ENCODE results near the gene PSMC3. TPM values are rescaled to one million over a fixed set of nuclear protein-coding genes. Genes with fewer than 3 reads are reported as not detected.

PSMC3 gene
- total RNA-seq, 2 experiments from 2014 or later: 137 to 140 TPM

DNA sequence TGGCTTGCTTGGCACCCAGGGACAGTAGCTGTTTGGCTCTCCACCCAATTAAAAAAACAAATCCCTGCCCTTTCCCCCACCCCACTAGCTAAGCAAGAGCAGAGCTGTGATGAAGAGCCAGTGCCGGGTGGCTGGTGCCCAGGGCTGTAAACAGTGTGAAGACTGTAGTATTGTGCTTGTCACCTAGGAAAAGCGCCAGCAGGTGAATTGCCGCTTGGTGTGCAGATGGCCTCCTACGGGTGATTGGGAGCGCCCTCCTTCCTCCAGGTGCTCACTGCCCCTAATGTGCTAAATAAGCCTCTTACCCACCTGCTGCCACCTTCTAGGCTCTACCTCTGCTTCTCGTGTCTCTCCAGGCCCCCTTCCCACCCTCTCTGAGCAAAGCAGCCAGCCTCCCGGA lies 41.1 kb upstream of the PSMC3 start:
- no peak for ATAC-seq
- peaks cover 6% of the 10 kb centered on the region for H3K4me1 Mint-ChIP-seq (ENCODE audit: low read depth)
- H3K27me3 Mint-ChIP-seq: no peaks in the 10 kb centered on the region
- TF ChIP-seq, protein P1, sequence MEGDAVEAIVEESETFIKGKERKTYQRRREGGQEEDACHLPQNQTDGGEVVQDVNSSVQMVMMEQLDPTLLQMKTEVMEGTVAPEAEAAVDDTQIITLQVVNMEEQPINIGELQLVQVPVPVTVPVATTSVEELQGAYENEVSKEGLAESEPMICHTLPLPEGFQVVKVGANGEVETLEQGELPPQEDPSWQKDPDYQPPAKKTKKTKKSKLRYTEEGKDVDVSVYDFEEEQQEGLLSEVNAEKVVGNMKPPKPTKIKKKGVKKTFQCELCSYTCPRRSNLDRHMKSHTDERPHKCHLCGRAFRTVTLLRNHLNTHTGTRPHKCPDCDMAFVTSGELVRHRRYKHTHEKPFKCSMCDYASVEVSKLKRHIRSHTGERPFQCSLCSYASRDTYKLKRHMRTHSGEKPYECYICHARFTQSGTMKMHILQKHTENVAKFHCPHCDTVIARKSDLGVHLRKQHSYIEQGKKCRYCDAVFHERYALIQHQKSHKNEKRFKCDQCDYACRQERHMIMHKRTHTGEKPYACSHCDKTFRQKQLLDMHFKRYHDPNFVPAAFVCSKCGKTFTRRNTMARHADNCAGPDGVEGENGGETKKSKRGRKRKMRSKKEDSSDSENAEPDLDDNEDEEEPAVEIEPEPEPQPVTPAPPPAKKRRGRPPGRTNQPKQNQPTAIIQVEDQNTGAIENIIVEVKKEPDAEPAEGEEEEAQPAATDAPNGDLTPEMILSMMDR (IDR thresholded peaks at IDR 0.05): no peak
- intact Hi-C loops (cut with micrococcal nuclease): no loop called here
- no peaks in the 10 kb centered on the region for H3K9me3 Mint-ChIP-seq
- DNase-seq: no peak
- peaks cover 38% of the 10 kb centered on the region for H3K36me3 Mint-ChIP-seq (ENCODE audit: low read depth)
- H3K4me3 Mint-ChIP-seq: no peak overlapping the region
- POLR2A ChIA-PET: no interaction called here
- H3K27ac Mint-ChIP-seq: peak overlapping the region; percentile 52
- CTCF ChIA-PET: no interaction called here

DNA sequence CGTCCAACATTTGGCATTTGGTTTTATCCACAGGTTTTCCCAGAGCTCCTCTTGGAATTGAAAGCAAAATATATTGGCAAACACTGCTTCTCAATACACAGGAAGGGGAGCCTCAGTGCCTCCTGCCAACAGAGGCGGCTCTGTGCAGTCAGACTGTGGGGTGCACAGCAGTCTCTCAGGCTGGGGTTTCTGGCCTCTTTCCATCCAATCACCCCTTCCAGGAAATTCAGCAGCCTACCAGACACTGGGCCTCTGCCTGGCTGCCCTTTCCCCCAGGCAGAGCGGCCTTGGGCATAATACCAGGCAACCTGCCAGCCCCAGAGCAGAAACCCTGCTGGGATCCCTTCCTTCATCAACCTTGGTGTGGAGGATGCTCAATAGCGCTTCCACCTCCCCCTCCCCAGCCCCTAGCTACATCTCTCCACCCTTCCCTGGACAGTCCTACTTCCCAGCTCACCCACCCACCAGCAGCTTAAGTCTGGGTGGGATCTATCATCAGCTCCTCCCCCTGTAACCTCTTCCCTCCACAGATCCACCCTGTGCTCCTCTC lies 40.5 kb upstream of the PSMC3 start:
- POLR2A ChIA-PET: no interaction called here
- H3K27ac Mint-ChIP-seq: peak overlapping the region; percentile 52
- ATAC-seq: no peak
- peaks cover 6% of the 10 kb centered on the region for H3K4me1 Mint-ChIP-seq (ENCODE audit: low read depth)
- DNase-seq: no peak
- no peak overlapping the region for H3K4me3 Mint-ChIP-seq
- intact Hi-C loops (cut with micrococcal nuclease): no loop called here
- CTCF ChIA-PET: no interaction called here
- peaks cover 37% of the 10 kb centered on the region for H3K36me3 Mint-ChIP-seq (ENCODE audit: low read depth)
- H3K9me3 Mint-ChIP-seq: no peaks in the 10 kb centered on the region
- TF ChIP-seq, protein P1 (IDR thresholded peaks at IDR 0.05): no peak
- H3K27me3 Mint-ChIP-seq: no peaks in the 10 kb centered on the region

DNA sequence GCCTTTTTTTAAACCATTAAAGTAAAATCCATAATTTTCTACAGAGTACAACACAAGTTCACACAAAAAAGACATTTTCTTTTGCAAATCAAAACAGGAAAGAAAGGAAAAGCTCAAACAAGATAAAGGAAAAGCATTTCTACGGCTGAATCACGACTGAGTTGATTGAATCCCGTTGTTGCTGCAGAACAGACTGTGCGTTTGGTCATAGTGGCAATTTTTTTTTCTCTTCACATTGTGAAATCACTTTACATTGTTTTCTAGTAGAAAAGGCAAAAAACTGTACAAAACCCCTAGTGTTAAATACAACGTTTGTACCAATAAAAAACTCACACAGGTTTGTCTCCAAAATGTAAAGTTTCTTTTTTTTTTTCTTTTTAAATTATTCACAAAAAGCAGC lies 40.0 kb upstream of the PSMC3 start:
- Mint-ChIP-seq H3K4me1 (ENCODE audit: low read depth) (peaks cover 6% of the 10 kb centered on the region), H3K4me3 (no peak overlapping the region), H3K36me3 (ENCODE audit: low read depth) (peaks cover 35% of the 10 kb centered on the region), H3K27ac (peak overlapping the region; percentile 38), H3K9me3 (no peaks in the 10 kb centered on the region), H3K27me3 (no peaks in the 10 kb centered on the region)
- DNase-seq (no peak), ATAC-seq (no peak)
- ChIA-PET CTCF (no interaction called here), POLR2A (interaction anchor here (0.7 kb wide), 2 partner anchors 204 to 219 kb away, joined by 3 read pairs; no protein-coding TSS in a partner anchor)
- TF ChIP-seq, protein P1 (IDR thresholded peaks at IDR 0.05): no peak
- intact Hi-C loops (cut with micrococcal nuclease): no loop called here

DNA sequence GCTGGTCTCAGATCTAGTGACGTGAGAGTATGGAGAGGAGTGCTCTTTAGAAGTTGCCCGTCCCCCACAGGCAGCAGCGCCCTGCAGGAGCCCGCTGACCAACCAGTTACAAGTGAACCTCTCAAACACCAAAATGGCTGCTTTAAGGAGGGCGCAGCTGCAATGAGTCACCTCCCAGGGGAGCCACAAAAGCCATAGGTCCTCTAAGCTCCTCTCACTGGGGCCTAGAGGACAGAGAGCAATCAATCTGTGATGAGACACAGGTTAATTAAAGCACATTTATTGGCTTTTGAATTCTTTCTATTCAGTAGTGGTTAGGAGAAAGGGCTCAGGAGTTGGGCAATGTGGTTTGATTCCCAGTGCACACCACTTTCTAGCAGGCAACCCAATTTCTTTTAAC lies 38.2 kb upstream of the PSMC3 start:
- TF ChIP-seq, protein P1 (IDR thresholded peaks at IDR 0.05): no peak
- Mint-ChIP-seq H3K4me3 (no peak overlapping the region), H3K27me3 (no peaks in the 10 kb centered on the region), H3K9me3 (no peaks in the 10 kb centered on the region), H3K4me1 (ENCODE audit: low read depth) (peaks cover 6% of the 10 kb centered on the region), H3K36me3 (ENCODE audit: low read depth) (peaks cover 26% of the 10 kb centered on the region), H3K27ac (peak overlapping the region; percentile 55)
- ChIA-PET CTCF (interaction anchor here (0.7 to 1.5 kb wide), 5 partner anchors 8 to 285 kb away, joined by 3 to 5 read pairs (median 3); no protein-coding TSS in a partner anchor), POLR2A (no interaction called here)
- intact Hi-C loops (cut with micrococcal nuclease): no loop called here
- DNase-seq (peak; percentile 12), ATAC-seq (peak; percentile 30)

DNA sequence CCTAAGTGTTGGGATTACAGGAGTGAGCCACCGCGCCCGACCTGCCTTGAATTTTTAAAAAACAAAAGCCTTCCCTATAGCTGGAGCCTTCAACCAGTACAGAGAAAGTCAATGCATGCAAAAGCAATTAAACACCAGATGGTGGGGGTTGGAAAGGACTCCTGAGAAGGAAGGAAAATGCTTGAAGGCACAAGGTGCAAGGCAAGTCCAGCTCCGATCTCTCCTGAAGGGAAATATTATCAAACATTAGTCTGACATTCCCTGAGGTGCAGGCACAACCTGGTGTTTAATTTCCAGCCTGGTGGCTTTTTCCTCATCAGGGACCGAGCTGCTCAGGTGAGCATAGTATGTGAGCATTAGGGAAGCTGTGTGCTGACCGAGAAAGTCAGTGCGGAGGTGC lies 35.6 kb upstream of the PSMC3 start:
- ChIA-PET CTCF (interaction anchor here (1.5 kb wide), 1 partner anchor 18 kb away, joined by 6 read pairs; no protein-coding TSS in a partner anchor), POLR2A (no interaction called here)
- no peak for ATAC-seq
- DNase-seq: no peak
- H3K27ac Mint-ChIP-seq: no peak overlapping the region
- H3K4me1 Mint-ChIP-seq (ENCODE audit: low read depth): no peaks in the 10 kb centered on the region
- TF ChIP-seq, protein P1 (IDR thresholded peaks at IDR 0.05): no peak
- peaks cover 11% of the 10 kb centered on the region for H3K36me3 Mint-ChIP-seq (ENCODE audit: low read depth)
- H3K4me3 Mint-ChIP-seq: no peak overlapping the region
- no peaks in the 10 kb centered on the region for H3K9me3 Mint-ChIP-seq
- no peaks in the 10 kb centered on the region for H3K27me3 Mint-ChIP-seq
- intact Hi-C loops (cut with micrococcal nuclease): no loop called here
